GM12878 (cell line): Measurements from ENCODE around the gene NME7. TPM values are rescaled to one million over a fixed set of nuclear protein-coding genes. Genes with fewer than 3 reads are reported as not detected.

Experiments
- ATAC-seq: fragments of 200-7000 bp; cut with Tn5 transposase; 3 replicates; pipeline ENCODE4 v1.9.1; 2020; ENCODE audit warnings: mild to moderate bottlenecking, moderate library complexity
- BruUV-seq: library from RNA; stranded (reverse); fragments of 400-500 nt; replicated peaks from 2 replicates; lab custom pipeline; 2021; lab: Mats Ljungman, UMichigan
- CTCF ChIA-PET: fragments of 300-600 bp; sonication (Branson Sonifier 250); formaldehyde crosslinking; extraction: SDS; loops from one replicate; lab custom pipeline; 2021; ENCODE audit warnings: inconsistent platforms; lab: Yijun Ruan, JAX
- POLR2A ChIA-PET: fragments of 350-600 bp; formaldehyde crosslinking; extraction: SDS; loops from one replicate; lab custom pipeline; 2021; ENCODE audit warnings: inconsistent platforms; lab: Charles Lee
- RAD21 ChIA-PET: fragments of 300-600 bp; sonication (Branson Sonifier 250); formaldehyde crosslinking; loops from one replicate; lab custom pipeline; 2023; ENCODE audit warnings: antibody characterized with exemption; ENCODE audit not compliant: unreplicated experiment; lab: Charles Lee
- SMC1A ChIA-PET: fragments of 300-600 bp; sonication (Branson Sonifier 250); formaldehyde crosslinking; loops from one replicate; lab custom pipeline; 2023; ENCODE audit not compliant: unreplicated experiment, uncharacterized antibody; lab: Charles Lee
- DNase-seq: peaks from one replicate; pipeline ENCODE4 v3.0.0-alpha.2; 2011; ENCODE audit warnings: low read depth, low spot score
- FAIRE-seq: peaks from 3 replicates; lab custom pipeline; 2011; peaks lifted over from hg19 to GRCh38; lab: Jason Lieb, UNC
- H2AFZ ChIP-seq: 2 replicates; pipeline ENCODE4 v1.6.0; 2011; ENCODE audit warnings: low read depth, low read length, control low read depth; ENCODE audit not compliant: control insufficient read depth
- H3K27ac ChIP-seq: 2 replicates; pipeline ENCODE4 v1.5.1; 2011; ENCODE audit warnings: control low read depth; ENCODE audit not compliant: control insufficient read depth, insufficient read depth
- H3K27me3 ChIP-seq, 2 experiments: replicated peaks in 1 of 2; 2 replicates each; pipeline versions ENCODE4 v1.6.0 to v1.6.1; 2011; ENCODE audit warnings: low read length in 1 of 2; ENCODE audit not compliant: control insufficient read depth in 2 of 2, insufficient read depth in 2 of 2
- H3K36me3 ChIP-seq, 2 experiments: 2 replicates each; pipeline ENCODE4 v1.5.1; 2011; ENCODE audit warnings: low read length in 1 of 2; ENCODE audit not compliant: control insufficient read depth in 2 of 2, insufficient read depth in 2 of 2
- H3K4me1 ChIP-seq: 2 replicates; pipeline ENCODE4 v1.6.1; 2011; ENCODE audit warnings: mild to moderate bottlenecking, low read length, moderate library complexity, mixed read lengths; ENCODE audit not compliant: control insufficient read depth, insufficient read depth
- H3K4me2 ChIP-seq: 2 replicates; pipeline ENCODE4 v1.6.0; 2011; ENCODE audit warnings: control low read depth; ENCODE audit not compliant: control insufficient read depth, insufficient read depth
- H3K4me3 ChIP-seq: fragments of 200-600 bp; sonication (generic); 2 replicates; pipeline ENCODE4 v1.5.1; 2016
- H3K79me2 ChIP-seq: 2 replicates; pipeline ENCODE4 v1.6.0; 2011; ENCODE audit warnings: low read length; ENCODE audit not compliant: control insufficient read depth, insufficient read depth
- H3K9ac ChIP-seq: 2 replicates; pipeline ENCODE4 v1.8.0; 2011; ENCODE audit warnings: low read length, control low read depth, mixed read lengths; ENCODE audit not compliant: control insufficient read depth, insufficient read depth
- H3K9me3 ChIP-seq: replicated peaks from 3 replicates; pipeline ENCODE4 v1.5.1; 2011; ENCODE audit warnings: mild to moderate bottlenecking, low read length; ENCODE audit not compliant: control insufficient read depth, insufficient read depth
- H4K20me1 ChIP-seq: 2 replicates; pipeline ENCODE4 v1.6.0; 2011; ENCODE audit not compliant: control insufficient read depth, insufficient read depth
- BCL11A ChIP-seq: IDR thresholded peaks from 2 replicates; pipeline ENCODE4 v1.6.1; 2011; ENCODE audit warnings: low read depth, low read length
- CREM ChIP-seq: IDR thresholded peaks from 2 replicates; pipeline ENCODE4 v1.6.1; 2014; ENCODE audit warnings: antibody characterized with exemption, low read depth
- E2F4 ChIP-seq: IDR thresholded peaks from 2 replicates; pipeline ENCODE4 v1.6.1; 2012; ENCODE audit warnings: low read depth, low read length, improper control_type of control experiment
- FOXM1 ChIP-seq: IDR thresholded peaks from 2 replicates; pipeline ENCODE4 v1.6.1; 2012; ENCODE audit warnings: low read depth, mild to moderate bottlenecking, inconsistent platforms, low read length, moderate library complexity
- IKZF2 ChIP-seq, 2 experiments: fragments of 450-650 bp; IDR thresholded peaks; 2 replicates each; pipeline ENCODE4 v1.6.1; 2017; ENCODE audit warnings: mild to moderate bottlenecking in 2 of 2, moderate library complexity in 2 of 2
- JUNB ChIP-seq: IDR thresholded peaks from 2 replicates; pipeline ENCODE4 v1.6.1; 2016; ENCODE audit warnings: antibody characterized with exemption, mild to moderate bottlenecking
- RUNX3 ChIP-seq: IDR thresholded peaks from 2 replicates; pipeline ENCODE4 v1.6.1; 2012; ENCODE audit warnings: low read length, inconsistent platforms
- SPI1 ChIP-seq: IDR thresholded peaks from 2 replicates; pipeline ENCODE4 v1.6.1; 2011; ENCODE audit warnings: low read depth, mild to moderate bottlenecking, low read length, moderate library complexity, borderline replicate concordance; ENCODE audit not compliant: insufficient read depth
- YBX1 ChIP-seq: fragments of 450-650 bp; IDR thresholded peaks from 2 replicates; pipeline ENCODE4 v1.6.1; 2016; ENCODE audit warnings: antibody characterized with exemption
- ZNF592 ChIP-seq: fragments of 450-650 bp; IDR thresholded peaks from 2 replicates; pipeline ENCODE4 v1.6.1; 2017; ENCODE audit warnings: mild to moderate bottlenecking, moderate library complexity
- ZNF687 ChIP-seq: fragments of 450-650 bp; IDR thresholded peaks from 2 replicates; pipeline ENCODE4 v1.6.1; 2017; ENCODE audit warnings: mild to moderate bottlenecking, moderate library complexity
- ZSCAN29 ChIP-seq: fragments of 450-650 bp; IDR thresholded peaks from 2 replicates; pipeline ENCODE4 v1.6.1; 2017; ENCODE audit warnings: mild to moderate bottlenecking, moderate library complexity
- WGBS: methylation state at CpG from one replicate; pipeline ENCODE4 v1.1.6; 2016; ENCODE audit warnings: low lambda C conversion rate; ENCODE audit not compliant: insufficient replicate concordance, insufficient coverage; ENCODE audit errors: missing lambda C conversion rate; 5-methylcytosine and 5-hydroxymethylcytosine counted together
- in situ Hi-C: fragments of 300-500 bp; cut with MboI; formaldehyde crosslinking; loops from 9 replicates; pipeline ENCODE4 v1.14.3; 2018; ENCODE audit warnings: mixed read lengths
- intact Hi-C: fragments of 100-400 bp; cut with micrococcal nuclease; formaldehyde crosslinking; loops from one replicate; pipeline ENCODE4 v1.14.2; 2022; ENCODE audit not compliant: unreplicated experiment
- polyA plus RNA-seq, 11 experiments: library from polyadenylated mRNA; depleted of rRNA in 4 of 11; unstranded in 6 of 11; stranded (reverse) in 5 of 11; fragments of >200 nt; fragmentation: Nextera tagmentation in 4 of 11; fragmentation: Illumina TruSeq in 1 of 11; extraction: Ambion mirVana in 4 of 11; extraction: Trizol in 1 of 11; gene quantifications; 1 replicate in 1 of 11; 2 replicates in 10 of 11; pipeline versions ENCODE4 v1.2.1 to v1.2.3, GENCODE V29; 2011 to 2016; ENCODE audit warnings: inconsistent platforms in 2 of 11, missing spikeins in 2 of 11, low read depth in 1 of 11
- total RNA-seq, 4 experiments: library from RNA; depleted of rRNA in 3 of 4; stranded (reverse); fragments of >200 nt in 3 of 4; fragmentation: Illumina TruSeq in 1 of 4; extraction: Trizol in 1 of 4; gene quantifications; 2 replicates each; pipeline versions ENCODE4 v1.2.1 to v1.2.3, GENCODE V29; 2013 to 2021

NME7 gene
- total and polyA plus RNA-seq, 10 of the 15 experiments (the other 5 are each of a cell fraction or from before 2014, with no cell fraction given): 1.5 to 15.6 (median 7.2) TPM

- TF ChIP-seq ZNF687 (no peak), YBX1 (no peak)
- TF ChIP-seq, all 136 proteins: peak for 9
These were observed 276.7 kb downstream of the NME7 start (continued) for GRCh38 chr1:169090900-169091311.

DNA sequence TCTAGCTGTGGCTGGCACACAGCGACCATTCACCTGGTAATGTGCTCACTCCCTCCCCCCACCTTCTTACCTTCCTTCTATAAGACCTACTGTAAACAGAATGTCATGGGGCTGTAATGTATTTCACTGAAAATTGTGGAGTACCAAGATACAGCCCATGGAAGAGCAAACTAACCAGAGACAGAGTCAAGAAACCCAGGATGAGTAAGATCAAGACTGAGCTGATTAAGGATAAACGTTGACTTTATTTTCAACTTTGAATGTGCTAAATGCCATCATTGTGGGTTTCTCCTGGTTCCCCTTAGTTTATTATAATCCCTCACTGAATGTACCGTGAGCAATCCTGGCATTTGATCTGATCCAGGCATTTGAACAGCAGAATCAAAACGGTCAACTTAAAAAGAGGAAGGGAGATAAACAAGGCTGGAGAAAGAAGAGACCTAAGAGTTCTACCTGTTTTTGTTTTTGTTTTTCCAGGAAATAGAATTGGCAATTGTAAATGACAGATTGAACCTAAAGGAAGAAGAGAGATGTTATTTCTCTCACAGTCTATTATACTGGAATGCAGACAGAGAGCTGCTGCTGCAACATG, 277.2 kb downstream of the NME7 start:
- POLR2A ChIA-PET: interaction anchor here (0.6 to 2.0 kb wide), 10 partner anchors 14 to 79 kb away, joined by 3 to 8 read pairs (median 6); no protein-coding TSS in a partner anchor
- Histone ChIP-seq H3K27me3 (no peaks in the 10 kb centered on the region), H3K9ac (no peak overlapping the region), H3K4me3 (peak overlapping the region; percentile 24; the same call in 1 of the 2 replicates), H3K9me3 (no peaks in the 10 kb centered on the region), H2AFZ (peak overlapping the region; percentile 69), H4K20me1 (no peaks in the 10 kb centered on the region), H3K4me2 (peak overlapping the region; percentile 69), H3K27ac (peak overlapping the region; percentile 50; the same call in 1 of the 2 replicates), H3K79me2 (no peaks in the 10 kb centered on the region), H3K4me1 (peaks cover 20% of the 10 kb centered on the region), H3K36me3 (no peaks in the 10 kb centered on the region)
- intact Hi-C loops: loop anchor here (5.0 kb wide), 1 partner anchor 63 kb away; no protein-coding TSS in a partner anchor
- no TSS peak for BruUV-seq
- DNase-seq (no peak), FAIRE-seq (no peak), ATAC-seq (peak; percentile 31)
- SMC1A ChIA-PET: interaction anchor here (0.8 to 17.5 kb wide), 17 partner anchors 9 to 257 kb away, joined by 3 to 188 read pairs (median 5); partner anchors contain the start of gene ATP1B1
- in situ Hi-C loops: no loop called here
- RAD21 ChIA-PET: interaction anchor here (0.8 to 9.8 kb wide), 13 partner anchors 9 to 536 kb away, joined by 3 to 109 read pairs (median 3); no protein-coding TSS in a partner anchor
- 25% methylated on average over 4 of the region's 4 CpGs for WGBS
- CTCF ChIA-PET: interaction anchor here (1.3 to 3.4 kb wide), 5 partner anchors 10 to 41 kb away, joined by 3 to 19 read pairs (median 8); partner anchors contain the start of gene ATP1B1
- TF ChIP-seq ZNF592 (no peak), FOXM1 (0 out of 2 replicates have a peak, but pooled peaks have one; percentile 31), RUNX3 (peak; percentile 59), IKZF2 (IDR thresholded peaks at IDR 0.05) (peak; percentile 23 to 34; a peak in 2 of 4 replicates), E2F4 (no peak), ZSCAN29 (no peak), CREM (0 out of 2 replicates have a peak, but pooled peaks have one; percentile 11), JUNB (peak; percentile 58), YBX1 (no peak), SPI1 (peak; percentile 53; the same call in 1 of the 2 replicates), BCL11A (peak; percentile 15; the same call in 1 of the 2 replicates)
